Activated gamma-delta T cell treated with Interleukin-2 at 50 U/mL for 16 hours (primary cell): Measurements from ENCODE around the gene AOC3.
"Not testable (repeated sequence)": the region's sequence is repeated elsewhere in the genome, so short reads cannot be mapped to it uniquely, and the experiment has no call there.

Experiments
- DNase-seq: peaks from one replicate; pipeline ENCODE4 v3.0.0-alpha.2; 2020

Gene AOC3

DNA sequence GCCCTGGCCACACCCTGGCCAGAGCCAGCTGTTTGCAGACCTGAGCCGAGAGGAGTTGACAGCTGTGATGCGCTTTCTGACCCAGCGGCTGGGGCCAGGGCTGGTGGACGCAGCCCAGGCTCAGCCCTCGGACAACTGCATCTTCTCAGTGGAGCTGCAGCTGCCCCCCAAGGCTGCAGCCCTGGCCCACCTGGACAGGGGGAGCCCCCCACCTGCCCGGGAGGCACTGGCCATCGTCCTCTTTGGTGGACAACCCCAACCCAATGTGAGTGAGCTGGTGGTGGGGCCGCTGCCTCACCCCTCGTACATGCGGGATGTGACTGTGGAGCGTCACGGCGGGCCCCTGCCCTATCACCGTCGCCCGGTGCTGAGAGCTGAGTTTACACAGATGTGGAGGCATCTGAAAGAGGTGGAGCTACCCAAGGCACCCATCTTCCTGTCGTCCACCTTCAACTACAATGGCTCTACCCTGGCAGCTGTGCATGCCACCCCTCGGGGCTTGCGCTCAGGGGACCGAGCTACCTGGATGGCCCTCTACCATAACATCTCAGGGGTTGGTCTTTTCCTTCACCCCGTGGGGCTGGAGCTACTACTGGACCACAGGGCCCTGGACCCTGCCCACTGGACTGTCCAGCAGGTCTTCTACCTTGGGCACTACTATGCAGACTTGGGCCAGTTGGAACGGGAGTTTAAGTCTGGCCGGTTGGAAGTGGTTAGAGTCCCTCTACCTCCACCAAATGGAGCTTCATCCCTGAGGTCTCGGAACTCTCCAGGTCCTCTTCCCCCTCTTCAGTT, 6.0 kb upstream of the AOC3 start:
- DNase-seq = no peak

- no peak for DNase-seq
These were observed 5.5 kb upstream of the AOC3 start for GRCh38 chr17:42845556-42845917.

- DNase-seq = no peak
These were observed 4.9 kb upstream of the AOC3 start for GRCh38 chr17:42845918-42846593.

- DNase-seq = no peak
These were observed 4.3 kb upstream of the AOC3 start for GRCh38 chr17:42846594-42847280.

DNA sequence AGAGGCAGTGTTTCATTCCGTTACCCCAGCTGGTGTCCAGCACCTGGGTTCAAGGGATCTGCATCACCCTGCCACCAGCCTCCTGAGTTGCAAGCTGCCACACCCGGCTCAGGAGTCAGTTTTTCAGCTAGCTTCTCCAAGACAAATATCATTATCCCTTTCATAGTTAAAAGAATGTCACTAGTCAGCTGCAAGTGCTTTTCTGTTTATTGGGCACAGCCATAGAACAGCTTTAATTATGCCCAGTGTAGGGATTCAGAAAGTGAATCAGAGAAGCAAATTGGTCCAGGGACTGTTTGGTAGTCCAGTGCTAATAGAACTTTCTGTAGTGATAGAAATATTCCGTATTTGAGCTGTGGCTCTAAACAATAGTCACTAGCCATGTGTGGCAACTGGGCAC, 2.9 kb upstream of the AOC3 start:
- DNase-seq = no peak

DNA sequence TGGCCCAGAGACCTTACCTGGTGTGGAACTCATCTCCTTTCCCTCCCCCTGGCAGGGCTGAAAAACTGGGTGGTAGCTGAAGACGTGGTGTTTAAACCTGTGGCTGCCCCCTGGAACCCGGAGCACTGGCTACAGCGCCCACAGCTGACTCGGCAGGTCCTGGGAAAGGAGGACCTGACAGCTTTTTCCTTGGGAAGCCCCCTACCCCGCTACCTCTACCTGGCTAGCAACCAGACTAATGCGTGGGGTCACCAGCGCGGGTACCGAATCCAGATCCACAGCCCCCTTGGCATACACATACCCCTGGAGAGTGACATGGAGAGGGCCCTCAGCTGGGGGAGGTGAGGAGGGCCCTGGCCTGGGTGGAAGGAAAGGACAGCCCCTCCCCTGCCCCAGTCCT, 2.0 kb upstream of the AOC3 start:
- DNase-seq = no peak

GRCh38 chr17:42849451-42850181, 1.4 kb upstream of the AOC3 start:
- no peak for DNase-seq

DNA sequence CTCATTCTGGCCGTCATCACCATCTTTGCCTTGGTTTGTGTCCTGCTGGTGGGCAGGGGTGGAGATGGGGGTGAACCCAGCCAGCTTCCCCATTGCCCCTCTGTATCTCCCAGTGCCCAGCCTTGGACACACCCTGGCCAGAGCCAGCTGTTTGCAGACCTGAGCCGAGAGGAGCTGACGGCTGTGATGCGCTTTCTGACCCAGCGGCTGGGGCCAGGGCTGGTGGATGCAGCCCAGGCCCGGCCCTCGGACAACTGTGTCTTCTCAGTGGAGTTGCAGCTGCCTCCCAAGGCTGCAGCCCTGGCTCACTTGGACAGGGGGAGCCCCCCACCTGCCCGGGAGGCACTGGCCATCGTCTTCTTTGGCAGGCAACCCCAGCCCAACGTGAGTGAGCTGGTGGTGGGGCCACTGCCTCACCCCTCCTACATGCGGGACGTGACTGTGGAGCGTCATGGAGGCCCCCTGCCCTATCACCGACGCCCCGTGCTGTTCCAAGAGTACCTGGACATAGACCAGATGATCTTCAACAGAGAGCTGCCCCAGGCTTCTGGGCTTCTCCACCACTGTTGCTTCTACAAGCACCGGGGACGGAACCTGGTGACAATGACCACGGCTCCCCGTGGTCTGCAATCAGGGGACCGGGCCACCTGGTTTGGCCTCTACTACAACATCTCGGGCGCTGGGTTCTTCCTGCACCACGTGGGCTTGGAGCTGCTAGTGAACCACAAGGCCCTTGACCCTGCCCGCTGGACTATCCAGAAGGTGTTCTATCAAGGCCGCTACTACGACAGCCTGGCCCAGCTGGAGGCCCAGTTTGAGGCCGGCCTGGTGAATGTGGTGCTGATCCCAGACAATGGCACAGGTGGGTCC, 607 bp downstream of the AOC3 start:
- DNase-seq = not testable (repeated sequence)

DNA sequence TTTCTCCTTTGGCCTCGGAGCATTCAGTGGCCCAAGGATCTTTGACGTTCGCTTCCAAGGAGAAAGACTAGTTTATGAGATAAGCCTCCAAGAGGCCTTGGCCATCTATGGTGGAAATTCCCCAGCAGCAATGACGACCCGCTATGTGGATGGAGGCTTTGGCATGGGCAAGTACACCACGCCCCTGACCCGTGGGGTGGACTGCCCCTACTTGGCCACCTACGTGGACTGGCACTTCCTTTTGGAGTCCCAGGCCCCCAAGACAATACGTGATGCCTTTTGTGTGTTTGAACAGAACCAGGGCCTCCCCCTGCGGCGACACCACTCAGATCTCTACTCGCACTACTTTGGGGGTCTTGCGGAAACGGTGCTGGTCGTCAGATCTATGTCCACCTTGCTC, 1.4 kb downstream of the AOC3 start:
- no peak for DNase-seq

- no peak for DNase-seq
These were observed 2.0 kb downstream of the AOC3 start for GRCh38 chr17:42853004-42853403.

- no peak for DNase-seq
These were observed 2.6 kb downstream of the AOC3 start for GRCh38 chr17:42853597-42853967.

DNA sequence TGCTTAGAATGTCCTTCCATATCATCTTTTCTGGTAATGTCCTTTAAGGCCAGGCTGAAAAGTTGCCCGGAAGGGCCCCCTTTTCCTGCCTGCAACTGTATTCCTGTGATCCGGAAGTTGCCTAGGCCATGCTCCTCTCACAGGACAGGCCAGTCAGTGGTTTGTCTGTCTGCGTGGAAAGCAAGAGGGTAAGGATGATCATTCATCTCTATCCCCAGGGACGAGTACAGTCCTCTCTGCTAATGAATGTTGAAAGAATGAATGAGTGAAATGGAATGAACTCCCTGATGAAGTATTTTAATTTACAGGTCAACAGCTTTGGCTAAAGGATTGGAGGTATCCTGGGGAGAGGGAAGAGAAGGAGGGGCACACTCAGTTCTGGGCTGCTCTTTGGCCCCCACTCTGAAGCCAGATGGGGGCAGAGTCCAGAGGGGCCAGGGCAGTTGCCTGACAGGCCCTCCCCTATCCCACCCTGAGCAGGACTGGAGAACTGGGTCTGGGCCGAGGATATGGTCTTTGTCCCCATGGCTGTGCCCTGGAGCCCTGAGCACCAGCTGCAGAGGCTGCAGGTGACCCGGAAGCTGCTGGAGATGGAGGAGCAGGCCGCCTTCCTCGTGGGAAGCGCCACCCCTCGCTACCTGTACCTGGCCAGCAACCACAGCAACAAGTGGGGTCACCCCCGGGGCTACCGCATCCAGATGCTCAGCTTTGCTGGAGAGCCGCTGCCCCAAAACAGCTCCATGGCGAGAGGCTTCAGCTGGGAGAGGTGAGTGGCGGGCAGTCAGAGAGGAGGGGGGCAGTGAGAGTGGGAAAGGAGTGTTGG, 3.2 kb downstream of the AOC3 start:
- DNase-seq = no peak

DNA sequence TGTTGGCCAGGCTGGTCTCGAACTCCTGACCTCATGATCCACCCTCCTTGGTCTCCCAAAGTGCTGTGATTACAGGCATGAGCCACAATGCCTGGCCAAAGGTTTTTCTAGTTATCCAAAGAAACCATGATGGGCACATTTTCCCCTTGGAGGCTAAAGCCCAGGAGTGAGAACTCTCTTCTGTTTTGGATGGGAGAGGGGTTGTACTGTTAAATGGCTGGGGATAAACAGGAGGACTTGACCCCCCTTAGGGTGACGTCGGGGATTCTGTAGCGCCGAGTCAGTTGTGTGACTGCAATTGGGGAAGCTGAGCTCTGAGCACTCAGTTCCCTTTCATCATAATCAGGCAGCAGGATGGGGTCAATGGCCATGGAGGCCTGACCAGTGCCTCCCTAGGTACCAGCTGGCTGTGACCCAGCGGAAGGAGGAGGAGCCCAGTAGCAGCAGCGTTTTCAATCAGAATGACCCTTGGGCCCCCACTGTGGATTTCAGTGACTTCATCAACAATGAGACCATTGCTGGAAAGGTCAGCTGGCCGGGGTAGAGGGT, 4.1 kb downstream of the AOC3 start:
- DNase-seq = no peak

- not testable (repeated sequence) for DNase-seq
These were observed 5.1 kb downstream of the AOC3 start for GRCh38 chr17:42856093-42856492.

- not testable (repeated sequence) for DNase-seq
These were observed 5.5 kb downstream of the AOC3 start for GRCh38 chr17:42856516-42856915.

DNA sequence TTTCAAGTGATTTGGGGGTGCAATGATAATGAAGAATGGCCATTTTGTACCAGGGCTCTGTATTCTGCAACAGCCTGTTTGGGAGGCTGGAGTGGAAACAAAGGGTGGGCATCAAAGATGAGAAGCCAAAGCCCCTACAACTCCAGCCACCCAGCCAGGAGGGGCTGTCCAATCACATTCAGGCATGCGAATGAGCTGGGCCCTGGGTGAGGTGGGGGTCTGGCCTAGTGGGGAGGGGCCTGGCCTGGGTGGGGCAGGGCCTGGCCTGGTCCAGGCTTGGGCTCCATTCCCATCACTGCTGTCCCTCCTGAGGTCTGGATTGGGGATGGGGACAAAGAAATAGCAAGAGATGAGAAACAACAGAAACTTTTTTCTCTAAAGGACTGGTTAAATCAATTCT, 6.4 kb downstream of the AOC3 start:
- no peak for DNase-seq

DNA sequence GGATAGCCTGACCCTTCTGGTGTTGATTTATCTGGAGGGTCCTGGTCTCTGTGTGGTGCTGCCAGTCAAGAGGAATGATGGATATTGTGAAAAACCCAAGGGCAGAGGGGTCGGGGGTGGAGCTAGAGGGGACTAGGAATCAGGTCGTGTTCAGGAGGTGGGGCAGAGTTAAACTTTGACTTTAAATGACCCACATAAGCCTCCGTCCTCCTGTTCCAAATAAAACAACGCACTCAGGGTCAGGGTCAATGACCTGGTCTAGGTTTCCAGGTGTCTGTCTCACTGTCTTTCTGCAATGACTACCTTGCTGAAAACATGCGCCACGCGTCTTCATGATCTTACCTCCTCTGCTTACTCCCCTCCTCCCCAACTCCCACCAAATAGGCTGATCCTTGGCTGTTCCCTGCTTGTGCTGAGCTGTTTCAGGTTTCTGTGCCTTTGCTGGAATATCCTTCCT, 14.7 kb downstream of the AOC3 start:
- DNase-seq = no peak

GRCh38 chr17:42866216-42866615, 15.2 kb downstream of the AOC3 start:
- no peak for DNase-seq

DNA sequence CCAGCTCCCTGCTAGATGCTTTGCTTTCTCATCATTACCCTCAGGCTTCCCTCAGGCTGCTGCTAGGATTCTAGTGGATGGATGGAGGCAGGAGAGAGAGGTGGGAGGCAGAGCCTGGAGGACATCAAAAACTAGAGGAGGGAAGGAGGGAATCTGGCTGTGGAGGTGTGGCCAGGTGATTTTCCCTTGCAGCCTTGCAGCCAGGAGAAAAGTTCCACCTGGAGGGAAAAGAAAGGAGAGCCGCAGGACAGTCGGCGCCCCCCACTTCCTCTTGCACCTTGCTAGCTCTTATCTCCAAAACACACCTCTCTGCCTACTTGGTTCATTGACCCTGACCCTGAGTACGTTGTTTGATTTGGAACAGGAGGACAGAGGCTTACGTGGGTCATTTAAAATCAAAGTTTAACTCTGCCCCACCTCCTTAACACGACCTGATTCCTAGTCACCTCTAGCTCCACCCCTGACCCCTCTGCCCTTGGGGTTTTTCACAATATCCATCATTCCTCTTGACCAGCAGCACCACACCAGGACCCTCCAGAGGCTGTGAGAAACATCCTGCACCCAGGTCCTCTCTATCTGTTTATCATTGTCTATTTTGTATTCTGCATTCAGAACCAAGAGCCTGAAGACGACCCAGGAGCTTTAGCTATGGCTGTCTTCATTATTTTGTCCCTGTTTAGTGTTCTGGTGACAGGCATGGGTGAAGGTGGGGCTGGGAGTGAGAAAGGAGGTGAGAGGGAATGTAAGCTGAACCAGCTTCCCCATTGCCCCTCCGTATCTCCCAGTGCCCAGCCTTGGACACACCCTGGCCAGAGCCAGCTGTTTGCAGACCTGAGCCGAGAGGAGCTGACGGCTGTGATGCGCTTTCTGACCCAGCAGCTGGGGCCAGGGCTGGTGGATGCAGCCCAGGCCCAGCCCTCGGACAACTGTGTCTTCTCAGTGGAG, 15.9 kb downstream of the AOC3 start:
- no peak for DNase-seq
